Neuronal stem cell (in vitro differentiated cells): Measurements from ENCODE around the gene MED7. TPM values are rescaled to one million over a fixed set of nuclear protein-coding genes. Genes with fewer than 3 reads are reported as not detected.

Experiments
- DNase-seq: peaks from one replicate; pipeline ENCODE4 v3.0.0-alpha.2; 2013; ENCODE audit warnings: low spot score
- H2AFZ ChIP-seq: one replicate; pipeline ENCODE4 v1.6.1; 2013; ENCODE audit warnings: mild to moderate bottlenecking, low read length, inconsistent platforms
- H2AK5ac ChIP-seq: 2 replicates; pipeline ENCODE4 v1.6.1; 2013; ENCODE audit warnings: low read depth, mild to moderate bottlenecking, inconsistent platforms, low read length, moderate library complexity, mixed read lengths
- H2BK120ac ChIP-seq: 2 replicates; pipeline ENCODE4 v1.6.1; 2013; ENCODE audit warnings: low read depth, mild to moderate bottlenecking, inconsistent platforms, low read length, moderate library complexity, mixed read lengths
- H2BK12ac ChIP-seq: one replicate; pipeline ENCODE4 v1.6.1; 2013; ENCODE audit warnings: low read length, inconsistent platforms
- H2BK15ac ChIP-seq: 2 replicates; pipeline ENCODE4 v1.6.1; 2013; ENCODE audit warnings: mild to moderate bottlenecking, low read length, inconsistent platforms, mixed read lengths
- H2BK5ac ChIP-seq: one replicate; pipeline ENCODE4 v1.6.1; 2013; ENCODE audit warnings: inconsistent platforms, mild to moderate bottlenecking, low read length, moderate library complexity
- H3K14ac ChIP-seq: one replicate; pipeline ENCODE4 v1.6.1; 2013; ENCODE audit warnings: low read length, inconsistent platforms
- H3K18ac ChIP-seq: 2 replicates; pipeline ENCODE4 v1.6.1; 2013; ENCODE audit warnings: low read length, inconsistent platforms
- H3K23ac ChIP-seq: 2 replicates; pipeline ENCODE4 v1.6.1; 2013; ENCODE audit warnings: low read depth, mild to moderate bottlenecking, mixed read lengths, low read length, inconsistent platforms; ENCODE audit not compliant: poor library complexity
- H3K27ac ChIP-seq: replicated peaks from 3 replicates; pipeline ENCODE4 v1.5.1; 2013; ENCODE audit warnings: low read length, inconsistent platforms
- H3K27me3 ChIP-seq, 3 experiments: 2 replicates each; pipeline ENCODE4 v1.6.1; 2013; ENCODE audit warnings: low read length in 3 of 3, mild to moderate bottlenecking in 2 of 3, inconsistent platforms in 1 of 3, low read depth in 1 of 3, mixed read lengths in 1 of 3, moderate library complexity in 1 of 3; ENCODE audit not compliant: control insufficient read depth in 3 of 3, insufficient read depth in 3 of 3
- H3K36me3 ChIP-seq, 2 donors: replicated peaks in 1 of 2; 2 replicates each; pipeline ENCODE4 v1.6.1; 2013; ENCODE audit warnings: low read length in 2 of 2; ENCODE audit not compliant: control insufficient read depth in 2 of 2, insufficient read depth in 2 of 2
- H3K4ac ChIP-seq: 2 replicates; pipeline ENCODE4 v1.6.1; 2013; ENCODE audit warnings: inconsistent platforms, mild to moderate bottlenecking, low read length, moderate library complexity
- H3K4me1 ChIP-seq, 2 donors: 1 replicate in 1 of 2; 2 replicates in 1 of 2; pipeline ENCODE4 v1.6.1; 2013; ENCODE audit warnings: low read length in 2 of 2, low read depth in 1 of 2; ENCODE audit not compliant: control insufficient read depth in 2 of 2, insufficient read depth in 1 of 2
- H3K4me2 ChIP-seq: one replicate; pipeline ENCODE4 v1.6.1; 2013; ENCODE audit warnings: mild to moderate bottlenecking, low read length, inconsistent platforms; ENCODE audit not compliant: insufficient read depth, poor library complexity, severe bottlenecking
- H3K4me3 ChIP-seq, 2 donors: 2 replicates each; pipeline ENCODE4 v1.5.1; 2013; ENCODE audit warnings: low read length in 2 of 2, mild to moderate bottlenecking in 2 of 2, inconsistent platforms in 1 of 2, moderate library complexity in 1 of 2
- H3K79me1 ChIP-seq: one replicate; pipeline ENCODE4 v1.6.1; 2013; ENCODE audit warnings: low read depth, mild to moderate bottlenecking, inconsistent platforms, low read length, moderate library complexity
- H3K9ac ChIP-seq: one replicate; pipeline ENCODE4 v1.6.1; 2013; ENCODE audit warnings: mild to moderate bottlenecking, low read depth, low read length, inconsistent platforms; ENCODE audit not compliant: poor library complexity
- H3K9me3 ChIP-seq, 2 donors: replicated peaks in 1 of 2; 2 replicates each; pipeline versions ENCODE3 to v1.6.1; 2013; ENCODE audit warnings: low read length in 2 of 2, mild to moderate bottlenecking in 2 of 2, inconsistent platforms in 1 of 2, low read depth in 1 of 2, mixed read lengths in 1 of 2, moderate library complexity in 1 of 2; ENCODE audit not compliant: control insufficient read depth in 2 of 2, insufficient read depth in 1 of 2
- H4K8ac ChIP-seq: one replicate; pipeline ENCODE4 v1.6.1; 2013; ENCODE audit warnings: low read depth, mild to moderate bottlenecking, inconsistent platforms, low read length, moderate library complexity
- H4K91ac ChIP-seq: one replicate; pipeline ENCODE4 v1.6.1; 2013; ENCODE audit warnings: low read length, low read depth, mild to moderate bottlenecking, inconsistent platforms; ENCODE audit not compliant: poor library complexity
- WGBS, 2 donors: extraction: QIAGEN DNeasy Blood & Tissue Kit; methylation state at CpG; one replicate each; pipeline ENCODE4 v1.1.7; 2013; ENCODE audit warnings: missing lambda C conversion rate in 2 of 2, mixed read lengths in 1 of 2; ENCODE audit not compliant: insufficient read length in 2 of 2, insufficient replicate concordance in 1 of 2; ENCODE audit errors: extremely low coverage in 2 of 2; 5-methylcytosine and 5-hydroxymethylcytosine counted together
- polyA plus RNA-seq, 2 experiments: library from polyadenylated mRNA; stranded (reverse); fragments of 200-250 nt; gene quantifications; one replicate each; pipeline ENCODE4 v1.2.3, GENCODE V29; 2013

The MED7 gene, protein sequence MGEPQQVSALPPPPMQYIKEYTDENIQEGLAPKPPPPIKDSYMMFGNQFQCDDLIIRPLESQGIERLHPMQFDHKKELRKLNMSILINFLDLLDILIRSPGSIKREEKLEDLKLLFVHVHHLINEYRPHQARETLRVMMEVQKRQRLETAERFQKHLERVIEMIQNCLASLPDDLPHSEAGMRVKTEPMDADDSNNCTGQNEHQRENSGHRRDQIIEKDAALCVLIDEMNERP
- polyA plus RNA-seq (2013, experiment 1 of 2), result 12.4 TPM
- 13.3 TPM for polyA plus RNA-seq (2013, experiment 2 of 2)

DNA sequence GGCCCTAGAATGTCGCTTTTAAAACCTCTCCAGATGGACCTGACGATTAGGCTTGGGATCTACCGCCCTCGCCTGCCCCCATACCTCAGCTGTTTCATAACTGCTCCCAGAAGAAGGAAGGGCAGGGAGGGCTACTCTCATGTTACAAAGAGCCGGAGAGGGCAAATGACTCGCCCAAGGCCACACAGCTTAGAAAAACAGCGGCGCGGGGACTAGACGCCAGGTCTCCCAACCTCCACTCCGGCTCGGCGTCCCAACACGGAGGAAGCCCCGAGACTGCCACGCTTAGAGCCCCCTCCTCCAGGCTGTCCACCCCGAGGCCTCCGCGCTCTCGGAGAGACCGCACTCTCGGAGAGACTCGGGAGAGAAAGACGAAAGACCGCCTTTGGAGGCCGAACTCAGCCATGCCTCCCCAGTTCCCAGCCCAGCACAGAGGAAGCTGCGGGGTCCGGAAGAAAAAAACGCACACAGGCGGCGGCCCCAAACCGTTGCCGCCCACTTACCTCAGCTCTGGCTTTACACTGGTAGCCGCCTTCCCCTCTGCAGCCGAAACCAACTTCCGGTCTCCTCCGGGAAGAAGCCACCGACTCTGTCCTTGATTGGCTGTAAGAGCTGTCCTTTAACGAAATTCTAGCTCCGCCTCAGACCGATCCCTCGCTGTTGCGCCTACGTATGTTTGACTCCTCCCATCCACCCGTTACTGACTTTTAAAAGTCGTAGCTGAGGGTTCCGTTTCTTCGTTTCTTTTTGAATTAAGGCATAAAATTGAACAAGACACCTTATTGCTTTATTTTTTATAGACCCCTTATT is at the start of gene MED7:
TSS of gene MED7 (minus strand) at position 549 of the 810 bp plus-strand sequence. CDS start 3,434 bp downstream, outside the sequence.
- DNase-seq, result peak; percentile 96
- Histone ChIP-seq H3K27me3 (no peaks in the 10 kb centered on the region), H3K4me2 (peak within 1 kb of the TSS; percentile 60), H2BK15ac (no peak within 1 kb of the TSS), H3K9ac (peak within 1 kb of the TSS; percentile 89), H2AFZ (peak within 1 kb of the TSS; percentile 89), H2BK120ac (no peak within 1 kb of the TSS), H3K36me3 (peaks cover 7 to 32% of the 10 kb centered on the region in 2 donors), H2BK12ac (no peak within 1 kb of the TSS), H3K9me3 (peaks cover 0 to 3% of the 10 kb centered on the region in 2 donors), H3K4me1 (no peaks in the 10 kb centered on the region), H3K4ac (no peak within 1 kb of the TSS), H3K27ac (peak within 1 kb of the TSS; percentile 55), H2BK5ac (peak within 1 kb of the TSS; percentile 61), H3K79me1 (peaks cover 6% of the 10 kb centered on the region), H3K14ac (peak within 1 kb of the TSS; percentile 64), H3K18ac (peak within 1 kb of the TSS; percentile 97), H3K4me3 (peak within 1 kb of the TSS; percentile 71 to 94), H2AK5ac (peak within 1 kb of the TSS; percentile 86), H3K23ac (no peak within 1 kb of the TSS), H4K91ac (no peak within 1 kb of the TSS), H4K8ac (no peak within 1 kb of the TSS)
- no CpG with 5 or more reads among the region's 48 CpGs for WGBS, 2 donors

DNA sequence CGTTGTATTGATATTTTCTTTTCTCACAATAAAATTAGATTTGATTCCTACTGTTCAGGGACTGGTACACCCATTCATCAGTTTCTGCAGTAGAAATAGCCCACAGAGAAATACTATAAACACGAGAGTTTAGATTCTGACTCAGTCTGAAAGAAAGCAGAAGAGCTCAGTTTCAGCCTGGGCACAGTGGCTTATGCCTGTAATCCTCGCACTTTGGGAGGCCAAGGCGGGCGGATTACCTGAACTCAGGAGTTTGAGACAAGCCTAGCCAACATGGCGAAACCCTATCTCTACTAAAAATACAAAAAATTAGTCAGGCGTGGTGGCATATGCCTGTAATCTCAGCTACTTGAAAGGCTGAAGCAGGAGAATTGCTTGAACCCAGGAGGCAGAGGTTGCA is 46.6 kb upstream of the MED7 start:
- no CpG with 5 or more reads among the region's 7 CpGs for WGBS, 2 donors
- Histone ChIP-seq H3K14ac (no peak overlapping the region), H3K27me3 (peaks cover 0 to 4% (median 0%) of the 10 kb centered on the region in 3 experiments), H3K79me1 (no peaks in the 10 kb centered on the region), H3K4me2 (no peak overlapping the region), H3K4ac (no peak overlapping the region), H2BK5ac (no peak overlapping the region), H4K91ac (no peak overlapping the region), H3K9me3 (no peaks in the 10 kb centered on the region), H3K36me3 (no peaks in the 10 kb centered on the region), H2BK120ac (no peak overlapping the region), H2BK12ac (no peak overlapping the region), H2BK15ac (no peak overlapping the region), H3K4me1 (no peaks in the 10 kb centered on the region), H3K4me3 (no peak overlapping the region), H3K27ac (no peak overlapping the region), H3K18ac (no peak overlapping the region), H2AFZ (no peak overlapping the region), H4K8ac (no peak overlapping the region), H2AK5ac (no peak overlapping the region), H3K9ac (no peak overlapping the region), H3K23ac (no peak overlapping the region)
- DNase-seq, result no peak

DNA sequence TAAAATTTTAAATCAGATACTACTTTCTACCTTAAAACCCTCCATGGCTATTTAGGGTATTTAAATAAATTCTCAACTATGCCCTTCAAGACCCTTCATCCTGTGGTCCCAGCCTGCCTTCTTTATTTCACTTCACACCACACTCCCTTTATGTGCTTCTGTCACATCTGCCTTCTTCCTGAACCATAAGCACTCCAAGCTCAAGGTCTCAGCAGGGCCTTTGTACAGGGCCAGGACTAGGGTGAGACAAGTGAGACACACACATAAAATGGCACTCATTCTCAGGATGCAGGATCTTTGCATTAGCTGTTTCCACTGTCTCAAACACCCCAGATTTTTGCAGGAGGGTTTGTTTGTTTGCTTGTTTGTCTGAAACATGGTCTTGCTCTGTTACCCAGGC is 45.6 kb upstream of the MED7 start:
- Histone ChIP-seq H2AFZ (no peak overlapping the region), H4K8ac (no peak overlapping the region), H2BK5ac (no peak overlapping the region), H2BK15ac (no peak overlapping the region), H3K9me3 (no peaks in the 10 kb centered on the region), H2AK5ac (no peak overlapping the region), H3K79me1 (no peaks in the 10 kb centered on the region), H3K4me3 (no peak overlapping the region), H3K4me1 (no peaks in the 10 kb centered on the region), H3K4ac (no peak overlapping the region), H2BK12ac (no peak overlapping the region), H3K23ac (no peak overlapping the region), H3K27ac (no peak overlapping the region), H3K14ac (no peak overlapping the region), H2BK120ac (no peak overlapping the region), H4K91ac (no peak overlapping the region), H3K18ac (no peak overlapping the region), H3K9ac (no peak overlapping the region), H3K27me3 (peaks cover 0 to 4% (median 0%) of the 10 kb centered on the region in 3 experiments), H3K36me3 (no peaks in the 10 kb centered on the region), H3K4me2 (no peak overlapping the region)
- DNase-seq, result no peak

DNA sequence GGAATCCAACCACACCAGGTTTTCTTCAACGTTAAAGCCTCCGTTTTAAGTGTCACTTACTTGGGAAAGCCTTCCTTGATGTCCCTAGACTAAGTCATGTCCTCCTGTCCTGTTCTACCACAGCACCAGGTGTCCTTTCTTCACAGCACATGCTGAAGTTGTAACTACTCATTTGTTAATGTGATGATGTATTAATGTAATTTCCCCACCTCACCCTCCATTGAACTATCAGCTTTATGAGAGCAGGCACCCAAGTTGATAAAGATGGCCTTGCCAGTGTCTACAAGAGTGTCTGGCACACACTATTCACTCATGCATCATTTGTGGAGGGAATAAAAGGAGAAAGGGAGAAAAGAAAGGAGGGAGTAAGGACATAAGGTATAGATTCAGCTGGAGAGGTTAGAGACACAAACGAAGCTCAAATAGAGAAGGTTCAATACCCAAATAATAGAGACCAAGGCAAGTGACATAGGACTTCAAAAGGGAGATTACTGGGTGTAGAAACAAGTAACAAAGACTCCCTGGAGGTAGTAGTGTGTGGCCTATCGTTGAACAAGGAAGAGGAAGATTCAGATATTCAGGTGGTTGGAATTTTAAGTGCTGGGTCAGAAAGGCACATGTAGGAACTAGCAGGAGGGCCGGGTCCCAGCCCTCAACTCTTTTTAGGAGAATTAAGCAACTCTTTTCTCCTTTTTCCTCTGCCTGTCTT is 44.5 kb upstream of the MED7 start:
- Histone ChIP-seq H3K36me3 (no peaks in the 10 kb centered on the region), H3K27me3 (peaks cover 0 to 4% (median 0%) of the 10 kb centered on the region in 3 experiments), H2BK120ac (no peak overlapping the region), H3K9me3 (no peaks in the 10 kb centered on the region), H2BK15ac (no peak overlapping the region), H3K4me1 (no peaks in the 10 kb centered on the region), H2AFZ (no peak overlapping the region), H3K79me1 (no peaks in the 10 kb centered on the region), H3K18ac (no peak overlapping the region), H3K27ac (no peak overlapping the region), H2AK5ac (no peak overlapping the region), H4K91ac (no peak overlapping the region), H3K9ac (no peak overlapping the region), H3K4me2 (no peak overlapping the region), H2BK12ac (no peak overlapping the region), H4K8ac (no peak overlapping the region), H3K4me3 (no peak overlapping the region), H3K4ac (no peak overlapping the region), H3K23ac (no peak overlapping the region), H2BK5ac (no peak overlapping the region), H3K14ac (no peak overlapping the region)
- no CpG with 5 or more reads among the region's 5 CpGs for WGBS, 2 donors
- DNase-seq, result no peak
